KMS-11 (cell line): ENCODE data around the gene PTMA.

Experiments used
- H2AFZ ChIP-seq: fragments of 200-600 bp; sonication (generic); 2 replicates; pipeline ENCODE4 v1.6.1; 2016; ENCODE audit warnings: antibody characterized with exemption, mixed run types, low read depth
- H3K27ac ChIP-seq: fragments of 200-600 bp; sonication (generic); 2 replicates; pipeline ENCODE4 v1.6.1; 2016; ENCODE audit warnings: mild to moderate bottlenecking, mixed run types
- H3K27me3 ChIP-seq: fragments of 200-600 bp; sonication (generic); 2 replicates; pipeline ENCODE4 v1.6.1; 2017; ENCODE audit warnings: mild to moderate bottlenecking, low read depth, mixed run types, moderate library complexity; ENCODE audit not compliant: insufficient read depth
- H3K36me3 ChIP-seq: fragments of 200-600 bp; sonication (generic); 2 replicates; pipeline ENCODE4 v1.6.1; 2017; ENCODE audit warnings: mild to moderate bottlenecking, mixed run types; ENCODE audit not compliant: insufficient read depth
- H3K4me1 ChIP-seq: fragments of 200-600 bp; sonication (generic); 2 replicates; pipeline ENCODE4 v1.6.1; 2016; ENCODE audit warnings: mild to moderate bottlenecking, low read depth, mixed run types; ENCODE audit not compliant: poor library complexity, severe bottlenecking
- H3K4me2 ChIP-seq: fragments of 200-600 bp; sonication (generic); 2 replicates; pipeline ENCODE4 v1.7.0; 2016; ENCODE audit warnings: mild to moderate bottlenecking, mixed run types
- H3K4me3 ChIP-seq: fragments of 200-600 bp; sonication (generic); IDR thresholded peaks from 2 replicates; pipeline ENCODE4 v1.6.1; 2017; ENCODE audit warnings: low read depth, low read length, mixed read lengths; ENCODE audit not compliant: insufficient read depth
- H3K79me2 ChIP-seq: fragments of 200-600 bp; sonication (generic); 2 replicates; pipeline ENCODE4 v1.6.1; 2016; ENCODE audit warnings: low read depth, mixed run types; ENCODE audit not compliant: insufficient read depth
- H3K9ac ChIP-seq: fragments of 200-600 bp; sonication (generic); 2 replicates; pipeline ENCODE4 v1.6.1; 2016; ENCODE audit warnings: mild to moderate bottlenecking, mixed run types
- H4K20me1 ChIP-seq: fragments of 200-600 bp; sonication (generic); 2 replicates; pipeline ENCODE4 v1.6.1; 2016; ENCODE audit warnings: mild to moderate bottlenecking, mixed run types; ENCODE audit not compliant: insufficient read depth
- CTCF ChIP-seq: fragments of 200-600 bp; sonication (generic); conservative IDR thresholded peaks from 2 replicates; pipeline ENCODE4 v1.6.1; 2017; ENCODE audit warnings: low read depth, mild to moderate bottlenecking, antibody characterized with exemption, low read length, moderate library complexity, mixed read lengths

The PTMA gene

GRCh38 chr2:231683292-231684235 is 24.8 kb upstream of the PTMA start:
- Histone ChIP-seq H4K20me1 (no peaks in the 10 kb centered on the region), H3K27ac (peak overlapping the region; percentile 61), H3K36me3 (no peaks in the 10 kb centered on the region), H3K4me2 (peak overlapping the region; percentile 17; the same call in 1 of the 2 replicates), H3K9ac (peak overlapping the region; percentile 49; the same call in 1 of the 2 replicates), H3K4me3 (peak overlapping the region; percentile 16), H3K79me2 (no peaks in the 10 kb centered on the region), H3K4me1 (peaks cover 53% of the 10 kb centered on the region), H3K27me3 (no peaks in the 10 kb centered on the region), H2AFZ (no peak overlapping the region)
- no peak for TF ChIP-seq CTCF

- Histone ChIP-seq H3K27ac (peak overlapping the region; percentile 61), H3K4me2 (no peak overlapping the region; the same call in 1 of the 2 replicates), H3K27me3 (no peaks in the 10 kb centered on the region), H3K36me3 (no peaks in the 10 kb centered on the region), H3K9ac (peak overlapping the region; percentile 49), H3K79me2 (no peaks in the 10 kb centered on the region), H3K4me3 (peak overlapping the region; percentile 16), H2AFZ (peak overlapping the region; percentile 14), H3K4me1 (peaks cover 51% of the 10 kb centered on the region), H4K20me1 (no peaks in the 10 kb centered on the region)
- no peak for TF ChIP-seq CTCF
Measured at GRCh38 chr2:231684314-231685223, 23.8 kb upstream of the PTMA start.

GRCh38 chr2:231685349-231686191 is 22.8 kb upstream of the PTMA start:
- peak overlapping the region; percentile 11 for H3K4me3 ChIP-seq
- H3K27ac ChIP-seq, result peak overlapping the region; percentile 61
- no peaks in the 10 kb centered on the region for H3K36me3 ChIP-seq
- TF ChIP-seq CTCF, result no peak
- H2AFZ ChIP-seq, result no peak overlapping the region
- H3K4me2 ChIP-seq, result no peak overlapping the region; the same call in 1 of the 2 replicates
- peaks cover 49% of the 10 kb centered on the region for H3K4me1 ChIP-seq
- no peaks in the 10 kb centered on the region for H4K20me1 ChIP-seq
- no peaks in the 10 kb centered on the region for H3K79me2 ChIP-seq
- peak overlapping the region; percentile 49; the same call in 1 of the 2 replicates for H3K9ac ChIP-seq
- H3K27me3 ChIP-seq, result no peaks in the 10 kb centered on the region
